Measurements from ENCODE around the gene TMEM120A. TPM values are rescaled to one million over a fixed set of nuclear protein-coding genes. Genes with fewer than 3 reads are reported as not detected.

Gene TMEM120A
- total RNA-seq, 1 experiment from 2014 or later: 17.9 TPM

DNA sequence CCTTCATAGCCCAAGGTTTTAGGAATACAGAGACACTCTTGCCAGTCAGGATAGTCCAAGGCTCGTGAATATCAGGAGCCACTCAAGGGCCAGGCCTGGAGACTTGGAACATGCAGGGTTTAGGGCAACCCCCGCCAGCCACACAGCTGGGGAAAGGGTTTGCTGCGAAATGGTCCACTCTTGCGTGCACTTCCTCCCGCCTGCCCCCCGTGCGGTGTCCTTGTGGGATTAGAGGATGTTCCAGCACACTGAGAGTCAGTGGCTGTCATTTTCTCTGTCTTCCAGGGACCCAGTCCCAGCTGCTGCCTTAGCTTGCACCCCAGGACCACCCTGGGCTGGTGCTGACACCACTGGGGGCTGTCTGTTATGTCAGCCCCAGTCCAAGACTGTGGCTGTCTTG, 41.0 kb downstream of the TMEM120A start:
- ChIA-PET CTCF (no interaction called here), POLR2A (ENCODE audit: unreplicated experiment) (no interaction called here)
- Histone ChIP-seq H3K9ac (ENCODE audit: low read length) (no peak overlapping the region), H3K79me2 (ENCODE audit: low read length) (peaks cover 4% of the 10 kb centered on the region), H3F3A (ENCODE audit: low read length, unreplicated experiment) (no peaks in the 10 kb centered on the region), H3K9me3 (ENCODE audit: low read length) (no peaks in the 10 kb centered on the region), H3K4me2 (ENCODE audit: low read length) (no peak overlapping the region), H3K36me3 (ENCODE audit: low read depth, low read length) (peaks cover 21% of the 10 kb centered on the region), H2AFZ (ENCODE audit: low read length) (no peak overlapping the region), H3K27me3 (ENCODE audit: low read length) (no peaks in the 10 kb centered on the region), H3K4me1 (ENCODE audit: insufficient read depth, low read length) (peaks cover 10% of the 10 kb centered on the region), H3K9me2 (replicated peaks; ENCODE audit: low read length) (no peaks in the 10 kb centered on the region), H3K4me3 (ENCODE audit: low read length) (no peak overlapping the region), H4K20me1 (ENCODE audit: low read length) (0 out of 2 replicates have a peak, but pooled peaks cover 4% of the 10 kb centered on the region), H3K27ac (ENCODE audit: low read length) (no peak overlapping the region)
- intact Hi-C loops (cut with micrococcal nuclease): no loop called here
- no peak for ATAC-seq
- TF ChIP-seq EZH2 (IDR thresholded peaks at IDR 0.05; ENCODE audit: low read length, unreplicated experiment): no peak
- TF ChIP-seq, protein P1, sequence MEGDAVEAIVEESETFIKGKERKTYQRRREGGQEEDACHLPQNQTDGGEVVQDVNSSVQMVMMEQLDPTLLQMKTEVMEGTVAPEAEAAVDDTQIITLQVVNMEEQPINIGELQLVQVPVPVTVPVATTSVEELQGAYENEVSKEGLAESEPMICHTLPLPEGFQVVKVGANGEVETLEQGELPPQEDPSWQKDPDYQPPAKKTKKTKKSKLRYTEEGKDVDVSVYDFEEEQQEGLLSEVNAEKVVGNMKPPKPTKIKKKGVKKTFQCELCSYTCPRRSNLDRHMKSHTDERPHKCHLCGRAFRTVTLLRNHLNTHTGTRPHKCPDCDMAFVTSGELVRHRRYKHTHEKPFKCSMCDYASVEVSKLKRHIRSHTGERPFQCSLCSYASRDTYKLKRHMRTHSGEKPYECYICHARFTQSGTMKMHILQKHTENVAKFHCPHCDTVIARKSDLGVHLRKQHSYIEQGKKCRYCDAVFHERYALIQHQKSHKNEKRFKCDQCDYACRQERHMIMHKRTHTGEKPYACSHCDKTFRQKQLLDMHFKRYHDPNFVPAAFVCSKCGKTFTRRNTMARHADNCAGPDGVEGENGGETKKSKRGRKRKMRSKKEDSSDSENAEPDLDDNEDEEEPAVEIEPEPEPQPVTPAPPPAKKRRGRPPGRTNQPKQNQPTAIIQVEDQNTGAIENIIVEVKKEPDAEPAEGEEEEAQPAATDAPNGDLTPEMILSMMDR (conservative IDR thresholded peaks at IDR 0.05; ENCODE audit: low read depth, low read length): no peak
- no peak for TF ChIP-seq EZH2phosphoT487 (IDR thresholded peaks at IDR 0.05; ENCODE audit: borderline replicate concordance, low read length)
- BruUV-seq (replicated peaks): no TSS peak
- DNase-seq: no peak

DNA sequence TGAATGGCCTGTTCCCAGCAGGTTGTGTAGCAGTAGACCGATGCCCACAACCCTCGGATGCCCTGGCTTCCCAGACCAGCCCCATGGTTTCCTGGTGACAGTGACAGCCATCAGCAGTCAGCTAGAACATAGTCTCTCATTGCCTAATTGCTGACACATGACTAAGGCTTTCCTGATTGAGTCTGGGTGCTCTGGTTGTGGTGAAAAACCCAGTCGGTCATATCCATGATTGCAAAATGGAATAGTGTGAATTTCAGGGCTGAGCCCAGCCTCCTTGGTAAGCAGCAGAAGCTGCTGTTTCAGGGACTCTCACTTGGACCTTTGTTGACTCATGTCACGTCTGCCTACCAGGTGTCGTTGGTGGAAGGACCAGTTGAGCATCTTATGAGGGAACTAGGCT, 42.9 kb downstream of the TMEM120A start:
- H3K4me3 ChIP-seq (ENCODE audit: low read length): no peak overlapping the region
- H2AFZ ChIP-seq (ENCODE audit: low read length): no peak overlapping the region
- DNase-seq (peak; percentile 16), ATAC-seq (no peak)
- H4K20me1 ChIP-seq (ENCODE audit: low read length): 0 out of 2 replicates have a peak, but pooled peaks cover 3% of the 10 kb centered on the region
- no peak overlapping the region for H3K4me2 ChIP-seq (ENCODE audit: low read length)
- H3K27ac ChIP-seq (ENCODE audit: low read length): no peak overlapping the region
- H3F3A ChIP-seq (ENCODE audit: low read length, unreplicated experiment): no peaks in the 10 kb centered on the region
- H3K4me1 ChIP-seq (ENCODE audit: insufficient read depth, low read length): peaks cover 9% of the 10 kb centered on the region
- peaks cover 4% of the 10 kb centered on the region for H3K79me2 ChIP-seq (ENCODE audit: low read length)
- intact Hi-C loops (cut with micrococcal nuclease): no loop called here
- H3K36me3 ChIP-seq (ENCODE audit: low read depth, low read length): peaks cover 13% of the 10 kb centered on the region
- CTCF ChIA-PET: no interaction called here
- BruUV-seq (replicated peaks): no TSS peak
- no peaks in the 10 kb centered on the region for H3K27me3 ChIP-seq (ENCODE audit: low read length)
- no peaks in the 10 kb centered on the region for H3K9me2 ChIP-seq (replicated peaks; ENCODE audit: low read length)
- no peaks in the 10 kb centered on the region for H3K9me3 ChIP-seq (ENCODE audit: low read length)
- no peak overlapping the region for H3K9ac ChIP-seq (ENCODE audit: low read length)
- TF ChIP-seq EZH2 (IDR thresholded peaks at IDR 0.05; ENCODE audit: low read length, unreplicated experiment): no peak
- TF ChIP-seq, protein P1 (conservative IDR thresholded peaks at IDR 0.05; ENCODE audit: low read depth, low read length): no peak
- no peak for TF ChIP-seq EZH2phosphoT487 (IDR thresholded peaks at IDR 0.05; ENCODE audit: borderline replicate concordance, low read length)
- POLR2A ChIA-PET (ENCODE audit: unreplicated experiment): no interaction called here

DNA sequence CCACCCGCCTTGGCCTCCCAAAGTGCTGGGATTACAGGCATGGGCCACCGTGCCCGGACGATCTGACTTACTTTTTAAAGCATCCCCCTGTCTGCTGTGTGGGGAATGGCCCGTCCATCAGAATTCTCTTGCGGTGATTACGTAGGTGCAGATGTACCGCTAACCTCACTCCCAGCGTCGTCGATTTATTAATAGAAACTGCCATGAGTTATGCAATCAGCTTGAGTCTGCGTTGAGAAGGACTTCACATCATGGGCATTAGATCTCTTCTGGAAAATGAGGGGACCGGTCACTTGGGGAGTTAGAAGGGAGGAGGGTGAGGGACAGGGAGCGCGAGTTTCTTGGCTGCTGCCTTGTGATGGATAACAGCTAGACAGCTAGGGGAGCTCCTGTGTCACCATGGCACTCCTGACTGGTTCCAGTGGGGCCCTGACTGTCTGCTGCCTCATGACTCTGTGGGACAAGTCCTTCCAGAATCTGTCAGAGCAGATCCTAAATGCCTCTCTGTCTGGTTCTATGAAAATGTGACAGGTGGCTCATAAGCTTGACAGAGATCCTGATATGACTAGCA, 44.2 kb downstream of the TMEM120A start:
- CTCF ChIA-PET: no interaction called here
- intact Hi-C loops (cut with micrococcal nuclease): no loop called here
- Histone ChIP-seq H2AFZ (ENCODE audit: low read length) (no peak overlapping the region), H3K4me2 (ENCODE audit: low read length) (no peak overlapping the region), H3K27ac (ENCODE audit: low read length) (no peak overlapping the region), H3K4me3 (ENCODE audit: low read length) (no peak overlapping the region), H3K9me2 (replicated peaks; ENCODE audit: low read length) (no peaks in the 10 kb centered on the region), H4K20me1 (ENCODE audit: low read length) (no peaks in the 10 kb centered on the region), H3K9me3 (ENCODE audit: low read length) (no peaks in the 10 kb centered on the region), H3K4me1 (ENCODE audit: insufficient read depth, low read length) (peaks cover 8% of the 10 kb centered on the region), H3K36me3 (ENCODE audit: low read depth, low read length) (peaks cover 3% of the 10 kb centered on the region; the same call in 1 of the 2 replicates), H3K9ac (ENCODE audit: low read length) (no peak overlapping the region), H3K27me3 (ENCODE audit: low read length) (no peaks in the 10 kb centered on the region), H3K79me2 (ENCODE audit: low read length) (peaks cover 11% of the 10 kb centered on the region), H3F3A (ENCODE audit: low read length, unreplicated experiment) (no peaks in the 10 kb centered on the region)
- TF ChIP-seq, protein P1 (conservative IDR thresholded peaks at IDR 0.05; ENCODE audit: low read depth, low read length): no peak
- TF ChIP-seq EZH2phosphoT487 (IDR thresholded peaks at IDR 0.05; ENCODE audit: borderline replicate concordance, low read length) (no peak), EZH2 (IDR thresholded peaks at IDR 0.05; ENCODE audit: low read length, unreplicated experiment) (no peak)
- ATAC-seq: peak; percentile 80
- no TSS peak for BruUV-seq (replicated peaks)
- POLR2A ChIA-PET (ENCODE audit: unreplicated experiment): no interaction called here
- peak; percentile 18 for DNase-seq

Measured in PC-3 (cell line).